GM20431 (cell line): ENCODE data around the gene CERS6.

ENCODE experiments used
- in situ Hi-C: fragments of 300-500 bp; cut with MseI, MboI; formaldehyde crosslinking; loops from one replicate; pipeline ENCODE4 v1.15.0; 2020; ENCODE audit warnings: low sequenced_read_pairs; ENCODE audit not compliant: unreplicated experiment

The CERS6 gene

GRCh38 chr2:168685600-168686451 lies 229.8 kb downstream of the CERS6 start:
- in situ Hi-C loops, result no loop called here

- in situ Hi-C loops, result no loop called here
Observed at GRCh38 chr2:168686452-168687191, 230.6 kb downstream of the CERS6 start.

- in situ Hi-C loops, result no loop called here
Observed at GRCh38 chr2:168687314-168687713, 231.2 kb downstream of the CERS6 start.

- in situ Hi-C loops, result no loop called here
Observed at GRCh38 chr2:168690381-168690885, 234.4 kb downstream of the CERS6 start.

GRCh38 chr2:168691221-168691620 lies 235.1 kb downstream of the CERS6 start:
- in situ Hi-C loops, result no loop called here

GRCh38 chr2:168692132-168692744 lies 236.2 kb downstream of the CERS6 start:
- in situ Hi-C loops, result no loop called here

- in situ Hi-C loops, result no loop called here
Observed at GRCh38 chr2:168694173-168694572, 238.1 kb downstream of the CERS6 start.

GRCh38 chr2:168694866-168695265 lies 238.8 kb downstream of the CERS6 start:
- in situ Hi-C loops, result no loop called here

GRCh38 chr2:168697668-168698121 lies 241.6 kb downstream of the CERS6 start:
- in situ Hi-C loops, result no loop called here

GRCh38 chr2:168698969-168699368 lies 242.9 kb downstream of the CERS6 start:
- in situ Hi-C loops, result no loop called here

- in situ Hi-C loops, result loop anchor here (25.0 kb wide), 1 partner anchor 363 kb away; no protein-coding TSS in a partner anchor
Observed at GRCh38 chr2:168699844-168700417, 243.9 kb downstream of the CERS6 start.

GRCh38 chr2:168700615-168701245 lies 244.7 kb downstream of the CERS6 start:
- in situ Hi-C loops, result loop anchor here (25.0 kb wide), 1 partner anchor 363 kb away; no protein-coding TSS in a partner anchor

- in situ Hi-C loops, result loop anchor here (25.0 kb wide), 1 partner anchor 365 kb away; no protein-coding TSS in a partner anchor
Observed at GRCh38 chr2:168702579-168702978, 246.5 kb downstream of the CERS6 start.

GRCh38 chr2:168703926-168704325 lies 247.9 kb downstream of the CERS6 start:
- in situ Hi-C loops, result loop anchor here (25.0 kb wide), 1 partner anchor 367 kb away; no protein-coding TSS in a partner anchor

- in situ Hi-C loops, result loop anchor here (25.0 kb wide), 1 partner anchor 369 kb away; no protein-coding TSS in a partner anchor
Observed at GRCh38 chr2:168705534-168706470, 249.7 kb downstream of the CERS6 start.

GRCh38 chr2:168706806-168707205 lies 250.7 kb downstream of the CERS6 start:
- in situ Hi-C loops, result loop anchor here (25.0 kb wide), 1 partner anchor 370 kb away; no protein-coding TSS in a partner anchor

- in situ Hi-C loops, result loop anchor here (25.0 kb wide), 1 partner anchor 371 kb away; no protein-coding TSS in a partner anchor
Observed at GRCh38 chr2:168708080-168708479, 252.0 kb downstream of the CERS6 start.
